Stimulated activated CD8-positive, alpha-beta memory T cell treated with anti-CD3 and anti-CD28 coated beads, Interleukin-7, amount 100 ng/mL, for 1 hour (primary cell): ENCODE data around the gene MAFG.

Experiments
- DNase-seq, 2 donors: peaks; one replicate each; pipeline ENCODE4 v3.0.0-alpha.2; 2020; ENCODE audit warnings: low read depth in 2 of 2

MAFG gene

DNA sequence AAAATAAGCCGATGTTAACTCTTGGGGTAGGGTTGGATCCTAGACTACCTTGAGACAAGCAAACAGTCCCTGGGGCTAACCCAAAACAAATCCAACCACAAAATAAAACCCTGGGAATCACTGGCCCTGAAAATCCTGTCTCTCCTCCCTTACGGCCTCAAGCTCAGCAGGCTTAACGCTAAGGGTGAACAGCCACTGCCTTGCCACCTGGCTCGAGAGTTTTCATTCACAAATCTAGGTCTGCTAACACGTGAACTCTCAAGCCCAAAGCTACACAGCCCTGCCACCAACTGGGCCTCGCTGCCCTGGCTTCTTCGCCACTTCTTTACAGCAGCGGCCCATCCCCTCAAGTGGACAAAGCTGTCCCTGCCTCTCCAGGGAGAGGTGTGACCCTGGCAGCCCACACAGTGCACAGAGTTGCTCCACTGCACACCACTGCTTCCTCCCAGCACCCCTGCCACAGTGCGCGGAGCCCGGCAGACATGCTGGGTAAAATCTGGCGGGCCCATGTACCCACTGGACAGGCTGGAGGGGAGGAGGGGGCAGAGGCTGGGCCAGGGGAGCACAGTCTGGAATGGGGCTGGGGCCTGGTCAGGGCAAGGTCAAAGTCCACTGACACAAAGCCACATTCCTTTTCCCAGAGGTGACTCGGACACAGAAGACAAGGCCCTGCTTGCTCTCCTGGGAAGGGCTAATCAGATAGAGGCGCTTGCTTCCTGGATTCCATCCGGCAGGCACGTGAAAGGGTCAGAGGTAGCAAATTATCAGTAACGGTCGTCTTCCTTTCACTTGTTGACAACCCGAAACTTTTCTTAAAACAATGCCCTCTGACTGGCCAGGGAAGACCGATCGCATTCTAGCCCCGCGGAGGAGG lies 17.3 kb downstream of the MAFG start:
- no peak for DNase-seq

DNA sequence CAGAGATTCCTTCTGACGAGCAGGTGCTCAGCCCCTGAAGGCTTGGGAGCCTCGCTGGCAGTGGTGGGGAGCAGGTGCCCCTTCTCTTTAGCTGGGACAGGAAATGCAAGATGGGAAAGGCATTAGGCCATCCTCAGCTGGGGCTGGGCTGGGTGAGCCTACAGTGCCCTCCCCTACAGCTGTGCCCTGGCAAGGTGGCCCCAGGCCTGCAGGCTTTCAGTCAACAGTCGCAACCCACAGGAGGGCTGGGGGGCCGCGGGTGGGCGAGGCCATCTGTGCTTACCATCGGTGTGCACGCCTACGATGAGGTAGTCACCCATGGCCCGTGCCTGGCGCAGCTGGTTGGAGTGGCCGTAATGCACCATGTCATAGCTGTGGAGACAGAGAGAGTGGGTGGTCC lies 18.3 kb downstream of the MAFG start:
- DNase-seq, result no peak

DNA sequence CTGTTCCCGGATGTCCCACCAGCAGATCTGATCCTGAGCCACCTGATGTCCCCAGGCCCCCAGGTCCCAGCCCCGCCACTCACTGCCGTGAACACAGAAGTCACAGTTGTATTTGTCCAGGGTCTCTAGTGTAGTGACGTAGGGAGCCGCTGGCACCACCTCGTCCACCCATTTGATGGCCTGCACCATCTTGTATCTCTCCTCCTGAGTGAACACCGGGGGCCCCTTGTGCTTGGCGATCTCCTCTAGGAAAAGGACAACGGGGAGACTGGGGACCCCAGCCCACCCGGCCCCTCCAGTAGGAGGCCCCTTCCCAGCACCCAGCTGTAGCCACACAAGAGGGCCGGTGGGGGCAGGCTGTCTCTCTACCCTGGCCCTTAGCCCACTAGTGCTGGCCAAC lies 18.7 kb downstream of the MAFG start:
- DNase-seq, result no peak

DNA sequence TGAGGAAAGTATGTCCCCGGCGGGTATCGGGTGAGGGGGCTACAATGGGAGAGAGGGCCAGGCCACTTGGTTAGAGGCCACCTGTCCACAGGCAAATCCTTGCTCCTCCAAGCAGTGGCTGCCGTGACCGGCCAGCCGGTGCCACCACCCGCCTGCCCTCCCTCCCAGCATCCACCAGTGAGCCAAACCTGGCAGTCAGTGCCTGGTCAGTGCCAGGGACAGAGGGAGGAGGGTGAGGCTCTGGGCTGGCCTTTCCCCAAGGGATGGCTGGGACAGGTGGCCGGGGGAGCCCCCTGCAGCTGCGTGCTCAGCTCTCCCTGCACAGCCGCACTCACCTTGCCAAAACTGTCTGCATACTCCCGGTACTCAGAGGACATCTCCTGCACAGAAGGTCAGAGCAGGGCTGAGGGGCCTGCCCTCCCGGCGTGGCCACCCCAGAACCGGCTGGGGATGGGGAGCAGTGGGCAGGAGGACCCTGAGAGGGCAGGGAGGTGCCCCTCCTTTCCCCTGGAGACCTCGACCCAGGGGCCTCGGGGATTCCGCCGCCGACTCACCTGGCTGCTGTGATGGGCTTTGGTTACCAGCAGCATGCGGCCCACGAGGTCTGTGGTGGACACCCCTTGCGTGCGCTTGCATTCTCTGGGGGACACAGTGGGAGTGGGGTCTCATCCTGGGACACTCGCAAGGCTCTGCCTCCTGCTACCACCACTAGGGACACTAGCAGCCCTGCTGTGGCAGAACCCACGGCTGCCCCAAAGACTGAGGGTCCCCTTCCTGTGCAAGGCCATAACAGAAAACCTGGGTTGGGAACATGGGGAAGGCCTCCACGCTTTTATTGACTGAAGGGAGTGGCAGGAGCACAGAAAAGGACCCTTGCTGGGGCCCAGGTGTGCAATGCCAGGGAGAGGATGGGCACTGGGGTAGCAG lies 20.1 kb downstream of the MAFG start:
- no peak for DNase-seq

DNA sequence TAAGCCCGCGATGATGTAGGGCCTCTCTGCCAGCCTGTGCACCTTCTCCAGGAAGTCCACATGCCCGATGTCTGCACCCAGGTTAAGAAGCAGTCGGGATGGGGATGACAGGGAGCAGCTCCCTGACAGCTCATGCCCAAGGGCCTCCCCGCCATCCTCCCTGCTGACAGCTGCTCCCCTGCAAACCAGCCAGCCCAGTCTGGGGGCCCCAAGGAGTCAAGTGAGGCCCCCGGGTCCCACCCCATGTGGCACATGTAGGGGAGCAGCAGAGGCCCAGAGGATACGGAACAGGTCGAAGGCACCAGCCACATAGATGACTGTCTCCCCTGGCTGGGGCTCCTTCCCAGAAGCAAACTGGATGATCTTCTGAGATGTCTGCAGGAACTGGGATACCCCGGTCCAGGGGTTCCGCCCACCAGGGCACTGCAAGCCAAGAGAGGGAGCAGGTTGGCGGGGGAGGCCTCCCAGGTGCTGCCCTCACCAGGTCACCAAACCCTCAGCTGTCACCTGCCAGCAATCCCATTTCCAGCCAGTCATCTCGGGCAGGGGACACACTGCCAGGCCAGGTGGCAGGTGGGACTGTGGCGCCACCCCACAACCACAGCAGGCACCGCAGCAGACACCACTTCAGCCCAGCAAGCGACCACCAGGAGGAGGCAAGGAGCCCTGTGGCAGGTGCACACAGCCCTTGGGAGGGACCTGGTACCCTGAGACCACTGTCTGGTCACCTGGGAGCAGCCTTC lies 20.9 kb downstream of the MAFG start:
- DNase-seq, result no peak

DNA sequence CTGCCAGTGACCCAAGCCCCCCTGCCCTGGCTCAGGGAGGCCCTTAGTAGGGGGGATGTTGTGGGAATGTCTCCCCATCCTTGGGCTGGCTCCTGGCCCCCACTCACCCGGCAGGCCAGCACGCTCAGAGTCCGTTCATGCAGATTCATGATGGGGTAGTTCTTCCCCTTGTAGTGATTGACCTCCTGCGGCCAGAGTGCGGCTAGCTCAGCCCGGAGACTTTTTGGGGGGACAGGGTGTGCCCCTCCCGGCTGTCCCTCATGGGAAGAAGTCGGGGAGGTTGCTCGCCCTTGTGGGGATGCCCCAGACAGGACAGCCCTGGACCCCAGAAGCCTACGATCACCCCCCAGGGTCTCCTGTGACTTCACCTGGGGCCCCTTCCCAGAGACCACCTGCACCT lies 21.5 kb downstream of the MAFG start:
- no peak for DNase-seq

DNA sequence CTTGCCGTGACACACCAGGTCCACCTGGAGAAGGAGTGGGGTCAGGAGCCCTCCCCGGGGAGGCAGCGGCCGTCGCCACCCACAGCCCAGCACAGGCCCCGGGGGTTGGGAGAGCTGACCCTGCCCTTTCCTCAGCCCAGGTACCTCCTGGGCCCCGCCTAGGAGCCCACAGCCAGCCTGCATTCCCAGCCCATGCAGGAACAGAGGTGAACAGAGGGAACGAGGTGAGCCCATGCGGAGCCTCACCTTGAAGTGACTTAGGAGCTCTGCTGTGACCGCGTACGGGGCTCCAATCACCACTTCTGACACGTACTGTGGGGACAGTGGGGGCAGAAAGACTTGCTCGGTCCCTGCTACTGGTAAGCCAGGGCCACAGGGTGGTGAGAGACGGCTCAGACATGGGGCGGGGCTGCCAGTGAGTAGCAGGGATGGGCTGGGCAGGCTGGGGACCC lies 22.1 kb downstream of the MAFG start:
- DNase-seq, result no peak

DNA sequence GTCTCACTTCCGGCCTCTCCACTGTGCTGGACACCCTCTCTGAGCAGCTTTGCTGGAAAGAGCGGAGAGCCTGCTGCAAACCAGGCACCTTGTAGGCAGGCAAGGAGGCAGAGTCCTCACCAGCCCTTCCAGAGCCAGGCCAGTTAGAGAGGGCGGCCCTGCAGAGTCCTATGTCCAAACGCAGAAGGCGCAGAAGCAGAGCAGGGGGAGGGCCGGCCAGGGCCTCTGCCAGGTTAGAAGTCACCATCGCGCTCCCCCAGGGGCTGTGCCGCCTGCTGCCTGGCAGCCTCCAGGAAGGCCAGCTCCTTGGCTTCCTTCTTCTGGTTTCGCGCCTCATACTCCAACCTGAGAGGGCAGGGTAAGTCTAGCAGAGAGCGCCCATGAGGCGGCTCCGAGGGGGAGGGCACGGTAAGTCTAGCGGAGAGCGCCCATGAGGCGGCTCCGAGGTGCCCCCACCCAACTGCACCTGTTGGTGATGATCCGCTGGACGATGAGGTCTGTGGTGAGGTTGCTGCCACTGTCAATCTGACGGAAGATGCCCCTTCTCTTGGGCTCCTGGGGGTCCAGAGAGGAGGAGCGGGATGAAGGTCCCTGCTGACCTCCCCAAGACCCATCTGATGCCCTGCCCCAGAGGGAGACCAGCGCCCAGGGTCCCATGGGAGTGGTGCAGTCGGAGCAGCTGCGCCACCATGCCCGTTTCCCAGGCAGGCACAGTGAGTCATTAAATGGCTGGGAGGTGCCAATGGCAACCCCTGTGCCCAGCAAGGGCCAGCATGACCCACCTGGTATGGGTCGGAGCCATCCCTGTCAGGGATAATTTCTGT lies 22.7 kb downstream of the MAFG start:
- no peak for DNase-seq

DNA sequence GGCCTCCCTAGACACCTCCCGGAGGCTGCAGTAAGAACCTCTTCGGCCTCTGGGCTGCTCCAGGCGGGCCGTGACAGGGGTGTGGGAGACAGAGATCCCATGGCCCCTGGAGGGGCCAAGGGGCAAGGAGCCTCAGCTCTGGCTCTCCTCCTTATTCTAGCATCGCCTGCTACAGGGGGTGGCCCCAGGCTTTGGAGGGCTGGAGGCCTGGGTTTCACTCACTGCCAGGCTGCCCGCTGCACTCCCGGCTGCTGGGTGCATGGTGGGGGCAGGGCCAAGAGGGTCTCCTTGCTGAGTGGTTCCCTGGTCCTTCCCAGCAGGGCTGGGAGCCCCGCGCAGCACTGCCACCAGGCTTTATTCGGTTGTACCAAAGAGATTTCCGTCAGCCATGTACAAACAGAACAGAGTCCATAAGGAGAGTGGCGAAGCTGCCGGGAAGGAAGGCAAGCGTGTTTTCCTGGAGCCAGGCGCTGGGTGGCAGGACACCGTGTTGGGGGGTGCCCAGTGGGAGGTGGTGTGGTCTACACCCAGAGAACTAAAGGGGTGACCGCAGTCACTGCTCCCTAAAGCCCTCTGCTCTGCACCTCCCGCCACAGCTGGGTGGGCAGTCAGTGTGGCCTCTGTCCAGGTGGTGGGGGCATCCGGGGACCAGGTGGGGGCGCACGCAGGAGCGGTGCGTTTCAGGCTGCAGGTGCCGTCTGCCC lies 23.5 kb downstream of the MAFG start:
- DNase-seq, result no peak

DNA sequence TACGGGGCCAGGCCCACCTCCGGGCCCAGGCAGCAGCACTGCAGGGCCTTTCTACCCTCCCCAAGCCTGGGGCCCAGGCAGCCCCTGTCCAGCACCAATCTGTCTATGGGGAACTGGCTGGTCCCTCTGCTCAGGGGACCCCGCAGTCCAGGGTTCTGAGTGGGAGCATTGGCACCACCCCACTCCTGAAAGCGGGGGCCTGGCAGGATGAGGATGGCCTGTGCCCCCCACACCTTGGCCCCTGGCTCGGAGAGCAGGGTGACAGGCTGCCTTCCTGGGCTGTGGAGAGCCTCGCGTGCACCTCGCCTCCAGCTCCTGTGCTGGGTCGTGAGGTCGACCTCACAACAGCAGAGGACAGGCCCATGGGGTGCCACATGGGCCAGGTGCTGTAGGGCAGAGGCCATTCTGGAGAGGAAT lies 24.1 kb downstream of the MAFG start:
- no peak for DNase-seq

DNA sequence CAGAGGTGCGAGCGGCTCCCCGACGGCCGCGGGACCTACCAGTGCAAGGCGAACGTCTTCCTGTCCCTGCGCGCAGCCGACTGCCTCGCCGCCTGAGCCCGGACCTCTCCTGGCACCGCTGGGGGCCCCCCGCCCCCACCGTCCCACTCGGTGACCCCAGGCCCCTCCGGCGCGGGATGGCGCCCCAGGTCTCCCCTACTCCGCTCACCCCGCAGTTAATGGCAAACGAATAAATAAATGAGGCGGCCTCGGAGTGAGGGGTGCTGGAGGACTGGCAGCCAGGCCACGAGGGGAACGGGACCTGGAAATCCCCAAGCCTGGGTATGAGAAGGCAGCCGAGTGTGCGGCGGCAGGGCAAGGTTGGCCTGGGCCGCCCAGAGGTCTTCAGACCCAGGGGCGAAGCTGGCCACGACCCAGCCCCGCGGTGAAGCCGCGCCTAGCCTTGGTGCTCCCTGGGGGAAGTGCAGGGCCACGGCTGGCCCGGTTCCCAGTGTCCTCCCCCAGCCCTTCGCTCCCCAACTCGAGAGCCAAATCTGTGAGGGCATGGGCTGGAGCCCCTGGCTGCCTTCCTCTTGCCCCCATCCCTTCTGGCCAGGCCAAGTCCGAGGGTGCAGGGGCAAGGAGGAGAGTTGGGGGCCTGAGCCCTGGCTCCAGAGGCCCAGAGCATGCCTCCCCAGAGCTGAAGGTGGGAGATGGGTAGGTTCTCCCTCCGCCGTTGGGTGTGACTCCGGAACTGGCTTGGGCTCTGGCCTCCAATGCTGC lies 24.7 kb downstream of the MAFG start:
- DNase-seq, result no peak

DNA sequence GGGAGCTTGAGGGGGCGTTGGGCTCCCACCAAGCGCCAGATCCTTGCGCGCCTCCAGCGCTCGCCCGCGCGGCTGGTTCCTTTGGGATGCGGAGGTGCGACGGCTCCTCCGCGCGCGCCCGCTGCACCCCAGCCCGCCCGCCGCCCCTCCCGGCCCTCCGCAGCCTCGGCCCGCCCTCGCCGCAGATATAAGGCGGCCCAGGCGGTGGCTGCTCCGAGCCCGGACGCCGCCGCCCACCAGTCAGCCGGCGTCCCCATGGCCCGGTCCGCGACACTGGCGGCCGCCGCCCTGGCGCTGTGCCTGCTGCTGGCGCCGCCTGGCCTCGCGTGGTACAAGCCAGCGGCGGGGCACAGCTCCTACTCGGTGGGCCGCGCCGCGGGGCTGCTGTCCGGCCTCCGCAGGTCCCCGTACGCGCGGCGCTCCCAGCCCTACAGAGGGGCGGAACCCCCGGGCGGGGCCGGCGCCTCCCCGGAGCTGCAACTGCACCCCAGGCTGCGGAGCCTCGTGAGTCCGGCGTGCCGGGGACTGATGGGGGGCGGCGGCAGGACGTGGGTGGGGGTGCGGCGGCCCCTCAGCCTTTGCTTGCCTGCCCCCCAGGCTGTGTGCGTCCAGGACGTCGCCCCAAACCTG lies 25.4 kb downstream of the MAFG start, which contains the start of gene NPB:
Gene NPB (plus strand): TSS at position 216 of the 630 bp plus-strand sequence. CDS start 40 bp downstream, at position 256.
- DNase-seq, result no peak

DNA sequence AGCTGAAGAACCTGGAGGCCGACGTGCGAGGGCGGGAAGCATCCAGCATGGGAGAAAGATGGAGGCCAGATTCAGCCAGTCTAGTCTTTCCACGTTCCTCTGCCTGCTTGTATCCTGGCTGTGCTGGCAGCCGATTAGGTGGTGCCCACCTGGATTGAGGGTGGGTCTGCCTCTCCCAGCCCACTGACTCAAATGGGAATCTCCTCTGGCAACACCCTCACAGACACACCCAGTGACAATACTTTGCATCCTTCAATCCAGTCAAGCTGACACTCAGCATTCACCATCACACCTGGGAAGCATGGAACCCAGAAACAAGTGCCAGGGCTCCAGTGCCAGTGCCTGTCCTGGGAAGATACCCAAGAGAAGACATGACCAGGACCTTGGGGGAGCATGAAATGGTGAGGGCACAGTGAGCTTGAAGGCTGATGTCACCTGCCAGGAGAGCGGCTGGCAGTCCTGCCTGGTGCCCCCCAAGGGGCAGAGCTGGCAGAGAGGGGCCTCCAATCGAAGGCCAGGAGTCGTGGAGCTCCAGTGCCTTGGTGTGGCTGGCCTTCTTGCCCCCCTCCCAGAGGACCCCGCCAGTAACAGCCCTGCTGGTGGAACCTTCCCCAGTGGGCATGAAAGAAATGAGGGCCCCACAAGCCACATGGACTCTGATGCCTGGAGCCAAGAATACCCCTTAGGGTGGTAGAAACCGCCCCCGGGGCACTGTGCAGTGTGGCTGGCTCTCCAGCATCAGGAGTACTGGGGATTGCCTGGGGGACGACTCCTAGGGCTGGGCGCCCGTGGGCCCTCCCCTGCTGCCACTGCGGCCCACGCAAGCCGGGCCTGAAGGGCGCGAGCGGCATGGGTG lies 26.1 kb downstream of the MAFG start:
- no peak for DNase-seq

DNA sequence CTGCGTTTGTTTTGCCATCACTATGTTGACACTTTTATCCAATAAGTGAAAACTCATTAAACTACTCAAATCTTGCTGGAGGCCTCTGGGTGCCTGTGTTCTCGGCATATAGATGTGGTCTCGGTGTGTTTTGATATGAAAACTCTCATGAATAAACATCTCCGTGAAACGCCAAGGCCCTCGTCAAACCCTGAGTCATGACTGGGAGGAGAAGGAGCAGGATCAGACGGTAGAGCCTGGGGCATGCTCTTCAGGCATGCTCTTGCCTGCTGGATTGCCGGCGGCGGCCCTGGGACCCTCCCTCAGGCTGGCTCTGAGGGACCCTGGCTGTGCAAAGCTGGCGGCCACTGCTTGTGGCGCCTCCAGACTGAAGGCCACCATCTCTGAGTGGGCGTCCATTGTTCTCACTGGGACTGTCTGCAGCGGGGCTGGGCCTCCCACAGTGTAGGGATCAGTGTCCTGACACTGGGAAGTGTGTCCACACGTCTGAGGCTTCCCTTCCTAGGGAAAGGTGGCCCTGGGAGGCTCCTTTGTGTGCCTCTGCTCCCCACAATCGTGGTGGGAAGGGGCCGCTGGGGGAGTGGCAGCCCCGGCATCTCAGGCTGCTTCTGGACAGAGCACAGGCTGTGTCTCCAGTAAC lies 27.2 kb downstream of the MAFG start:
- no peak for DNase-seq

DNA sequence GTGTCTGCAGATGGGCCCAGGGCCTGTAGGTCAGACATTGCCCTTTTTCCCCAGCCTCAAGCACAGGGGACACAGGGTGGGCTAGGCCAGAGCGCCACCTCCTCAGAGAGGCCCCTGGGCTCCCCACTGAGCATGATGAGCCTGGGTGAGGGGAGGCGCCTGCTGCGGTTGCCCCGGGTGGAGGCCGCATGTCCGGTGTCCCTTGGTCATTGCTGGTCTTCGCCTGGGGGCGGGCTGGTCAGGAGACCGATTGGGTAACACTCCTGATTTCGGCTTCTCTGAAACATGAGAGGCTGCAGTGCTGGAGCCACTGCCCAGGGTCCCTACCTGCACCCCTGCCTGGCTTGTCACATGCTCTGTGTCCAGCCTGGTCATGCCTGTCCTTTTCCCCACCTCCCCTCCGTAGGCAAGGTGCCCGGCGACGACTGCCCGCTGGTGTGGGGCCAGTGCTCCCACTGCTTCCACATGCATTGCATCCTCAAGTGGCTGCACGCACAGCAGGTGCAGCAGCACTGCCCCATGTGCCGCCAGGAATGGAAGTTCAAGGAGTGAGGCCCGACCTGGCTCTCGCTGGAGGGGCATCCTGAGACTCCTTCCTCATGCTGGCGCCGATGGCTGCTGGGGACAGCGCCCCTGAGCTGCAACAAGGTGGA lies 27.9 kb downstream of the MAFG start:
- DNase-seq, result no peak

DNA sequence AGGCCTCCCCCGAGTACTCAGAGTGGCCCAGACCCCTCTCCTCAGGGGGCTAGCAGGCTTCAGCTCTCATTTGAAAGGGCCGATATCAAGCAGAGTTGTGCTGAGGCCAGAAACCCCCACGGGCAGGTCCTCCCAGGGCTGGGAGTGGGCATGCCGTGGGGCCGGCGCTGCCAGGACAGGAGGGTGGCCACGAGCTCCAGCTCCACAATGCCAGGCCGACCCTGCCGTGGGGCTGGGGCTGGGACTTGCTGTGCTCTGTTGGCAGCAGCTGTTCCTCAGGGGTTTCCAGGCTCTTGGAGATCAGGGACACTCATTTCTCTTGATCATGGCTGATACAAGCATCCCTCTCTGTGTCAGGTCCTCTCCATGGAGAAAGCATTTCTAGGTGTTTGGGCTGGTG lies 28.6 kb downstream of the MAFG start:
- no peak for DNase-seq
